SU-DHL-6 (cell line): ENCODE measurements around the gene PSMB11.

Experiments used
- EZH2phosphoT487 ChIP-seq: fragments of 200-600 bp; sonication (generic), shearing (Covaris generic); conservative IDR thresholded peaks from 2 replicates; pipeline ENCODE4 v1.6.1; 2018; ENCODE audit warnings: mild to moderate bottlenecking, antibody characterized with exemption, low read length, moderate library complexity, mixed read lengths
- TF ChIP-seq, protein P1 (sequence below): fragments of 200-600 bp; sonication (generic); IDR thresholded peaks from one replicate; pipeline ENCODE4 v1.5.1; 2017; ENCODE audit warnings: antibody characterized with exemption, mild to moderate bottlenecking, low read length, moderate library complexity; ENCODE audit not compliant: insufficient read depth, poor library complexity, severe bottlenecking

DNA sequence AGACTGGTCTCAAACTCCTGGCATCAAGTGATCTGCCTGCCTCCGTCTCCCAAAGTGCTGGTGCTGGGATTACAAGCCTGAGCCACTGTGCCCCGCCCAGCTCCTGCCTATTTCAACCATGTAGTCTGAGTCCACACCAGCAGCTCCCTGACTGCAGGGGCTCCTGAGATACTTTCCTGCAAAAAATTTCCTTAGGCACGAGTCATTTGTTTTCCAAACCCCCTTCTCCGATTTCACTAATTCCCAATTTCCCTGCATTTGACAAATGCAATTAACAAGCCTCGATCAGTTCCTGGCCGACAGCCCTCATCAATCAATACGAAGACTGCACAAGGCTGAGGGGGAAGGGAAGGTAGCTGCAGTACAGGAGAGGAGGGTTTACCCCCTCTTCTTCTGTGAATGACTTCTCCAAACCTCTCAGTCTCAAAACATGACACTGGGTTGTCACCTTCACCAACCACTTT, 17.4 kb upstream of the PSMB11 start:
- TF ChIP-seq, protein P1, sequence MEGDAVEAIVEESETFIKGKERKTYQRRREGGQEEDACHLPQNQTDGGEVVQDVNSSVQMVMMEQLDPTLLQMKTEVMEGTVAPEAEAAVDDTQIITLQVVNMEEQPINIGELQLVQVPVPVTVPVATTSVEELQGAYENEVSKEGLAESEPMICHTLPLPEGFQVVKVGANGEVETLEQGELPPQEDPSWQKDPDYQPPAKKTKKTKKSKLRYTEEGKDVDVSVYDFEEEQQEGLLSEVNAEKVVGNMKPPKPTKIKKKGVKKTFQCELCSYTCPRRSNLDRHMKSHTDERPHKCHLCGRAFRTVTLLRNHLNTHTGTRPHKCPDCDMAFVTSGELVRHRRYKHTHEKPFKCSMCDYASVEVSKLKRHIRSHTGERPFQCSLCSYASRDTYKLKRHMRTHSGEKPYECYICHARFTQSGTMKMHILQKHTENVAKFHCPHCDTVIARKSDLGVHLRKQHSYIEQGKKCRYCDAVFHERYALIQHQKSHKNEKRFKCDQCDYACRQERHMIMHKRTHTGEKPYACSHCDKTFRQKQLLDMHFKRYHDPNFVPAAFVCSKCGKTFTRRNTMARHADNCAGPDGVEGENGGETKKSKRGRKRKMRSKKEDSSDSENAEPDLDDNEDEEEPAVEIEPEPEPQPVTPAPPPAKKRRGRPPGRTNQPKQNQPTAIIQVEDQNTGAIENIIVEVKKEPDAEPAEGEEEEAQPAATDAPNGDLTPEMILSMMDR, result no peak
- no peak for TF ChIP-seq EZH2phosphoT487
